ENCODE results near the gene PLEKHA7. TPM values are rescaled to one million over a fixed set of nuclear protein-coding genes. Genes with fewer than 3 reads are reported as not detected.

Gene PLEKHA7
- total RNA-seq, 4 donors from 2014 or later, result 16.9 to 35.1 (median 24.1) TPM

- TF ChIP-seq, protein P1, sequence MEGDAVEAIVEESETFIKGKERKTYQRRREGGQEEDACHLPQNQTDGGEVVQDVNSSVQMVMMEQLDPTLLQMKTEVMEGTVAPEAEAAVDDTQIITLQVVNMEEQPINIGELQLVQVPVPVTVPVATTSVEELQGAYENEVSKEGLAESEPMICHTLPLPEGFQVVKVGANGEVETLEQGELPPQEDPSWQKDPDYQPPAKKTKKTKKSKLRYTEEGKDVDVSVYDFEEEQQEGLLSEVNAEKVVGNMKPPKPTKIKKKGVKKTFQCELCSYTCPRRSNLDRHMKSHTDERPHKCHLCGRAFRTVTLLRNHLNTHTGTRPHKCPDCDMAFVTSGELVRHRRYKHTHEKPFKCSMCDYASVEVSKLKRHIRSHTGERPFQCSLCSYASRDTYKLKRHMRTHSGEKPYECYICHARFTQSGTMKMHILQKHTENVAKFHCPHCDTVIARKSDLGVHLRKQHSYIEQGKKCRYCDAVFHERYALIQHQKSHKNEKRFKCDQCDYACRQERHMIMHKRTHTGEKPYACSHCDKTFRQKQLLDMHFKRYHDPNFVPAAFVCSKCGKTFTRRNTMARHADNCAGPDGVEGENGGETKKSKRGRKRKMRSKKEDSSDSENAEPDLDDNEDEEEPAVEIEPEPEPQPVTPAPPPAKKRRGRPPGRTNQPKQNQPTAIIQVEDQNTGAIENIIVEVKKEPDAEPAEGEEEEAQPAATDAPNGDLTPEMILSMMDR (IDR thresholded peaks at IDR 0.05), result no peak
- no peak for TF ChIP-seq POLR2A (IDR thresholded peaks at IDR 0.05)
- DNase-seq (ENCODE audit: low spot score in 2 of 2), result no peak
- H3K4me3 ChIP-seq (ENCODE audit: low read depth, poor library complexity, severe bottlenecking), result peak overlapping the region; percentile 54
- intact Hi-C loops (cut with DNase I; ENCODE audit: low total_unique reads), result no loop called here
- WGBS, 2 donors, result 3% methylated on average over 32 of the region's 32 CpGs
Observed at GRCh38 chr11:16738947-16739815, 275.0 kb downstream of the PLEKHA7 start.

DNA sequence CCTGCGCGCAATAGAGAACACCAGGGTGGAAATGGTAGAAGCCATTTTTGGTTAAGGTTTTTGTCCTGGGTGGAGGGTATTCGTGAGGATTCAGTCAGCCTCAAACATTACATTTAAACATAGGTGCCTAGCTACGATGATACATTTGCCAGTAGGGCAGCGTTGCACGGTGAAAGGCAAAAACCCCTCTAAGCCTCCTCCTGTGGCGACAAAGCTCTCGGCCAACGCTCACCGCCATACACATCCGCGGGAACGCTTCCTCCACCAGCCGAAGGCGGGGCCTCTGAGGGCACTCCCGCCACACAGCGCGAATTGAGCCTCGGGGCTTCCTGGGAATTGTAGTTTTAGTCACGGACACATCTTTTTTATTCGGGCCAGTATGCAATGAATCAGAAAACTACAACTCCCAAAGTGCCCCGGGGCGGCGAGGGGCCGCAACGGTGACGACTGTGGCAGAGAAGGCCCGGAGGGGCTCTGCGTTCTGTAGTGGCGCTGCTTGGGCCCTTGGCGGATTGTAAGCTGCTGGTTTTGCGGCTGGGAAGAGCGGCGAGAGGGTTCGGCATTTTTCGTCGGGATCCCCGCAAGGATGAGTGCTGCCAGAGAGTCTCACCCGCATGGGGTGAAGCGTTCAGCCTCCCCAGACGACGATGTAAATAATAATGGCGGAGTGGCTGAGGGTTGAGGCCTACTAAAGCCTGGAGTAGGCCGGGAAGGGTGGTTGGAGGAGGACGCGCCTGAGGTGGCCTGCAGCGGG, 275.8 kb downstream of the PLEKHA7 start, which contains the start of gene C11orf58:
C11orf58 (plus strand) TSS at position 455 of the 754 bp plus-strand sequence; CDS start at position 587, 132 bp downstream.
- TF ChIP-seq, protein P1 (IDR thresholded peaks at IDR 0.05), result no peak
- peak in 1 of 2 donors; percentile 52 for TF ChIP-seq POLR2A (IDR thresholded peaks at IDR 0.05)
- intact Hi-C loops (cut with DNase I; ENCODE audit: low total_unique reads), result no loop called here
- peak within 1 kb of the TSS; percentile 54 for H3K4me3 ChIP-seq (ENCODE audit: low read depth, poor library complexity, severe bottlenecking)
- peak; percentile 98 to 99 for DNase-seq (ENCODE audit: low spot score in 2 of 2)
- WGBS, 2 donors, result 0% methylated on average over 42 to 47 of the region's 47 CpGs

DNA sequence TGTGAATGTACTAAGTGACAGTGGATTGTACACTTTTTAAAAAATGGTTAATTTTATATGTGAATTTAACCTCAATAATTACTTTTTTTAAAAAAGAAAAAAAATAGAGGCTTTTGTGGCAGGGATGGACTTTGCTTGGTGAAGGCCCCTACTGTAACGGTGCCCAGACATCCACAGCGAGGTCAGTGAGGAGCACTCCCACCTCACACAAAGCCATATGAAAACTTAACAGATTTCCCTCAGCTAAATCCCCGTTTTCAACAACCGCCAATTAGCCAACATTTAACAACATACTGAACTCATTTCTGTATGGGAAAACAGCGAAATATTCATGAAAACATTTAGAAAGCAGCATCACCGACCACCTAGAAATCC, 276.4 kb downstream of the PLEKHA7 start:
- intact Hi-C loops (cut with DNase I; ENCODE audit: low total_unique reads), result no loop called here
- 0 to 1% methylated on average over 6 of the region's 6 CpGs for WGBS, 2 donors
- peak overlapping the region; percentile 41 for H3K4me3 ChIP-seq (ENCODE audit: low read depth, poor library complexity, severe bottlenecking)
- no peak for TF ChIP-seq POLR2A (IDR thresholded peaks at IDR 0.05)
- TF ChIP-seq, protein P1 (IDR thresholded peaks at IDR 0.05), result no peak
- DNase-seq (ENCODE audit: low spot score in 2 of 2), result no peak

Other genes with a start within 250 kb of the PLEKHA7 start
- 1,000 to 10,000 TPM; 1,348 to 1,884 (median 1,779) TPM for gene RPS13, start 63.3 kb upstream of the PLEKHA7 start, total RNA-seq
- gene PIK3C2A, start 193.6 kb upstream of the PLEKHA7 start, total RNA-seq, result 10 to 100 TPM; 30.5 to 46.7 (median 40.8) TPM